ENCODE results near the gene MTCH1. TPM values are rescaled to one million over a fixed set of nuclear protein-coding genes. Genes with fewer than 3 reads are reported as not detected.
A peak's percentile ranks its signal among the peaks of the same experiment; 100 is the strongest.

Gene MTCH1
- total RNA-seq, 2 donors from 2014 or later, result 129 to 139 TPM

DNA sequence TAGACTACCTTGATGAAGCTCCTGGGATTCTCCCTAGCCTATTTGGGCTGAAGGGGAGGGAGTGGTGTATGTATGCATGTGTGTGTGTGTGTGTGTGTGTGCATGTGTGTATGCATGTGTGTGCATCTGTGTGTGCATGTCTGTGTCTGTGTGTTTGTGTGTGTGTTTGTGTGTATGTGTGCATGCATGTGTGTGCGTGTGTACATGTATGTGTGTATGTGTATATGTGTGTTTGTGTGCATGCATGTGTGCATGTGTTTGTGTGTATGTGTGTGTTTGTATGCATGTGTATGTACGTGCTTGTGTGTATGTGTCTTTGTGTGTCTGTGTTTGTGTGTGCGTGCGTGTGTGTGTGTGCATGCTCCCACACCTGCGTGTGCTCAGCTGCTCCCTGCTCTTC, 34.8 kb upstream of the MTCH1 start:
- H3K27ac Mint-ChIP-seq, result no peak overlapping the region
- no peaks in the 10 kb centered on the region for H3K36me3 Mint-ChIP-seq

DNA sequence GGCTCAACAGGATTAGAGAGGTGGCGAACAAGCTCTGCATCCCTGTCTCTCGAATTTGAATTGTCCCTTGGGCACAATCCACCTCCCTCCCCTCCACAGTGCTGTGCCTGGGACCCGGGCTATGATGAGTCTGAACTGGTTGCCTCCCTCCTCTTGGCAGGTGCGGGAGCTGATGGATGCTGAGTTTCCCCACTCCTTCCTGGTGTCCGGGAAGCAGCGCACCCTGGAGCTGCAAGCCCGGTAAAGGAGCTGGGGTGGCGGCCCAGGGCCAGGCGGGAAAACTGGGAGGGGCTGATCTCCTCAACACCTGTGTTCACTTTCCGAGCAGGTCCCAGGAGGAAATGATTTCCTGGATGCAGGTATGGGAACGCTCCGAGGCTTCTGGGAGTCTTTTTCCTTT, 34.4 kb upstream of the MTCH1 start:
- DNase-seq (ENCODE audit: low spot score in 2 of 2) (no peak), ATAC-seq (no peak)
- no peak overlapping the region for H3K27ac Mint-ChIP-seq
- no peaks in the 10 kb centered on the region for H3K9me3 Mint-ChIP-seq
- H3K36me3 Mint-ChIP-seq, result no peaks in the 10 kb centered on the region

More for the DNA sequence above, 34.8 kb upstream of the MTCH1 start:
- no peaks in the 10 kb centered on the region for H3K9me3 Mint-ChIP-seq
- DNase-seq (ENCODE audit: low spot score in 2 of 2), result no peak
- no peak for ATAC-seq

DNA sequence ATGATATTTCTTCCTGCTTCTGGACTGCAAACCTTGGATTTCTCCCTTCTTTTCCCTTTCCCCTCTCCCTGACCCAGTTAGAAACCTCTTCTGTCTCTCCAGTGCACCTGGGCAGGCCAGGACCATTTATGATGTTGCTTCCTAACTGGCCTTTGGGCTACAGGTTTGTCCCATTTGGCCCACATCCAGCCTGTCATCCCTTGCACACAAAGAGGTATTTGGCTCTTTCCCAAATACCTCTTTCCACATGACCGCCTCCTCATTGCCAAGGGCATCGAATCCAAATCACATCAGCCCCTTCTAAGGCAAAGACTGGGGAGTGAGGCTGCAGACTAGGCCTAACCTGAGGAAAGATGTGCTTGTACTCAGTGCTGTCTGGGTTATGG, 33.1 kb upstream of the MTCH1 start:
- DNase-seq (ENCODE audit: low spot score in 2 of 2), result no peak
- Mint-ChIP-seq H3K27ac (peak overlapping the region; percentile 65 to 88), H3K9me3 (no peaks in the 10 kb centered on the region), H3K36me3 (no peaks in the 10 kb centered on the region)
- no peak for ATAC-seq

DNA sequence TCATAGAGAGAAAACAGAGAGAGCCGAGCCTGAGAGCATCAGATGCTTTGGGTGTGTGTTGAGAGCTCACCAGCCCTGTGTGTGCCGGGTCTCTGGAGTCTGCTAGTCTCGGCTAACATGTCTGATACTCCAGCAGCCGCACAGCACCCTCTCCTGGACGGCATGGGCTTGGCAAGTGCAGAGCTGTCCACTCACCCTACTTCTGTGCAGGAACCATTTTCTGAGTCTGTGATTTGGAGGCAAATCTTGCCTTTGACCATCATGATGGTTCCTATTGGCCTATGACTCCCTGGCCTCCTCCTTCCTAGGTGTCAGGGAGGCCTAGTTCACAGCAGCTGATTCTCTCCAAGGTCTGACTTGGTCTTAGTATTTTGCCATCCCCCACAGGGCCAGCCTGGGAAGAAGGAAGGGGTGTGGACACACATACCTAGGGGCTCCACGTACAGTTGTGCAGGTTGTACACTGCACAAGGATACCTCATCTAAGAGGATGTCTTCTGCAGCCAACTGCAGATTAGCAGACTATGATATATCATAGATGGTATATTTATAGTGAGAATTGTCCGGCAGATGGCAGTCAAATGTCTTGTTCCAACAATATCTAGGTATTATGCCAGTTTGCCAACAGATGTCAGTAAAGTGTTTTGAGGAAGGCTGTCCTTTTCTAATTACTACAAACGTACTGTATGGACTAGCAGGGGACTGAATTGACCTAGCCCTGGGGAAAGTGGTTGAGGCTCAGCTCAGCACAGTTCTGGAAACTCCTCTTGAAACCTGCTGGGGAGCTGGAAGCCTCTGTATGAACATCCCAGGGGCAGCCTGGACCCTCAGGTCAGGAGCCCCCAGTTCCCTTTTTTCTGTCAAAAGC, 32.4 kb upstream of the MTCH1 start:
- peak overlapping the region; percentile 65 to 88 for H3K27ac Mint-ChIP-seq
- H3K36me3 Mint-ChIP-seq, result no peaks in the 10 kb centered on the region
- H3K9me3 Mint-ChIP-seq, result no peaks in the 10 kb centered on the region
- ATAC-seq, result peak; percentile 92 to 96
- DNase-seq (ENCODE audit: low spot score in 2 of 2), result peak; percentile 88 to 91

DNA sequence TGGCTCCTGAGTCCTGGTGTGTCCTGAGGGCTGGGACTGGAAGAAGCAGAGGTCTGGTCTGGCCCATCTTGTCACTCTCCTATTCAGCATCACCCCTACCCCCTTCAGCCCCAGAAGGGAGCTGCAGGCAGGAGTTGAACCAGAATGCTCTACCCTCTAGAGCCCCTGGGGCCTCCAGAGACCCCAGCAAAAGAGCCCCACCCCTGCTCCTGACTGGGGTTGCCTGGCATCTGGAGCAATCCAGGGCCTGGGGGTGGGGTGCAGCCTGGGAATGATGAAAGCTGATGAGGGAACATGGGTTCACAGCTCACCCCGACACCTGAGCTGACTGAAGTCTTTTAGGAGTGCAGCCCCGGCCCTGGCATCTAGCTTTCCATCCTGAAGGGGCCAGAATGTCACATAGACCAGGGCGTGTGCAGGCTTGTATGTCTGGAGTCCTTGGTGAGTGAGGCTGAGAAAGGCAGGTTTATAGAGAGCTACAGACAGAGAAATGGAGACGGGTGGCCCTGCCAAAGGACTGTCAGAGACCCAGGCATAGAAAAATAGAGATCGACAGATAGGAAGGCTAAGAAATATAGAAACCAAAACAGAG, 31.7 kb upstream of the MTCH1 start:
- H3K27ac Mint-ChIP-seq, result peak overlapping the region in 1 of 2 donors; percentile 65

DNA sequence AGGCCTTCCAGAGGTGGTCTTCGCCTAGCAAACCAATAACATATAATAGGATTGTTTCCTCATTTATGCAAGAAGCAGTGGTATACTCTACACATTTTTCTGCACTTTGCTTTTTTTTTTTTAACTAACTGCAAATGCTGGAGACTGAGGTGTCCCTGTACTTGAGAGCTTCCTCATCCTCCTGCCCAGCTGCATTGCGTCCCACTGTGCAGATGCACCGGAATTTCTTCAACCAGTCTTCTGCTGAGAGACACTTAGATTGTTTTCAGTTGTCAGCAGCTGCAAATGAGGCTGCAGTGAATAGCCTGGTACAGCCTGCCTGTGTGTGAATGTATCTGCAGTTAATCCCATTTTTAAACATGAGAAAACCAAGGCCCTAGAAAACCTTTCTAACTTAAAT, 31.0 kb upstream of the MTCH1 start:
- Mint-ChIP-seq H3K9me3 (no peaks in the 10 kb centered on the region), H3K27ac (peak overlapping the region; percentile 65 to 77), H3K36me3 (no peaks in the 10 kb centered on the region)
- DNase-seq (ENCODE audit: low spot score in 2 of 2), result no peak
- no peak for ATAC-seq

More for the DNA sequence above, 31.7 kb upstream of the MTCH1 start:
- Mint-ChIP-seq H3K36me3 (no peaks in the 10 kb centered on the region), H3K9me3 (no peaks in the 10 kb centered on the region)
- ATAC-seq (no peak), DNase-seq (ENCODE audit: low spot score in 2 of 2) (no peak)

DNA sequence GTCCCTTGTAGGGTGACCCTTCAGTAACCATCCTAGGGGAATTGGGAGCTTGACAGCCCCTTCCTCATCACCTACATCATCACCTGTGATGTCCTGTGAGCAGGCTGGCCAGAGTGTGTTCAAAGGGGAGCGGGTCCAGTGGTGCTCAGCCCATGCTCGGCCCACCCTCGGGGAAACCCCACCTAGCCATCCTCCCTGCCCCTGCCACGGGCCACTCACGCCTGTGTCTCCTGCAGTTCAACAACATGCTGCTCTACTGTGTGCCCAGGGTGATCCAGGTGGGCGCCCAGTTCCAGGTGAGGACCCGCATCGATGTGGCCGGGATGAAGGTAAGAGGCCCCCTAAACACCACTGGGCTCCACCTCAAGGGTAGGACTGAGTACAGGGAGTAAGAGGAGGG, 29.5 kb upstream of the MTCH1 start:
- DNase-seq (ENCODE audit: low spot score in 2 of 2) (no peak), ATAC-seq (no peak)
- no peaks in the 10 kb centered on the region for H3K9me3 Mint-ChIP-seq
- H3K36me3 Mint-ChIP-seq, result no peaks in the 10 kb centered on the region
- H3K27ac Mint-ChIP-seq, result no peak overlapping the region

DNA sequence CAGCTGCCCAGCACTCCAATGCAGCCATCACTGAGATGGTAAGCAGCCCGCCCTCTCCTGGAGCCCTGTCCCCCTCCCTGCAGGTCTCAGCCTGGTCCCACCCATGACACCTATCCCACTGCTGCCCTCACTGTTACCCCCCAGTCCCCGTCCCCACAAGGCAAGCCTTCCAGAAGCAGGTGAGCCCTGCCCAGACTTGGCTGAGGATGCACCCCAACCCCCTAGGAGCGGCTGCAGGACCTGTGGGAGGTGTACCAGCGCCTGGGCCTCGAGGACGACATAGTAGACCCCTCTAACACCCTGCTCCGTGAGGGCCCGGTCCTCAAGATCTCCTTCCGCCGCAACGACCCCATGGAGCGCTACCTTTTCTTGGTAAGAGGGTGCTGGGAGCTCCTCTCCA, 28.7 kb upstream of the MTCH1 start:
- no peak for ATAC-seq

DNA sequence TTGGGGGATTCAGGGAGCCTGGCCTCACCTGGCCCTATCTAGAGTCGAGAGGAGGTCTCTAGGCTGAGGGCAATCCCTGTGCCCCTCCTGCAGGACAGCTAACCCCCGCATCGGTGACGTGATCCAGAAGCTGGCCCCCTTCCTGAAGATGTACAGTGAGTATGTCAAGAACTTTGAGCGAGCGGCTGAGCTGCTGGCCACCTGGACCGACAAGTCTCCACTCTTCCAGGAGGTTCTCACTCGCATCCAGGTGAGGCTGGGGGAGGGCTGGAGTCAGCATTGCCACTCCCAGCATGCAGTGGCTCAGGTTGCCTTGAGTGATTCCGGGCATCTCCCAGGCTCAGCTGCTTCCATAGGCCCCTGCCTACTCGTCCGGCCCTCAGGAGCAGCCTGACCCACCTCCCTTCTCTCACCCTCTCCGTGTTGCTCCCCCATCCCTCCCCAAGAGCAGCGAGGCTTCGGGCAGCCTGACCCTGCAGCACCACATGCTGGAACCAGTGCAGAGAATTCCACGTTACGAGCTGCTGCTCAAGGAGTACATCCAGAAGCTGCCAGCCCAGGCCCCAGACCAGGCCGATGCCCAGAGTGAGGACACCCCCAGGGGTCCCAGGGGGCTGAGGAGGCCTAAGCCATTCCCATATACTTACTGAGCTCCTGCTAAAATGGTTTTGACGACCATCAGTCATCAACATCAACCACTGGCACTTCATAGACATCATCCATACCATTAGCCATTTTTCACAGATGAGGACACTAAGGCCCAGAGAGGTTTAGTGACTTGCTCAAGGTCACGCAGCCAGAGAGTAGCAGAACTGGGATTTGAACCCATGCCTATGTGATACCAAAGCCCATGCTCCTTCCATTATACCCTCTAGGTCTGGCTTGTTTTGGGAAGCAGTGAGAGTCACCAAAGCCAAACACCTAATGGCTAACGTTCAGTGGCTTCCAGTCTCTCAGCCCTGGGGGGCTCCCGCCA, 27.8 kb upstream of the MTCH1 start:
- Mint-ChIP-seq H3K27ac (no peak overlapping the region), H3K9me3 (no peaks in the 10 kb centered on the region)

More for the DNA sequence above, 28.7 kb upstream of the MTCH1 start:
- Mint-ChIP-seq H3K9me3 (no peaks in the 10 kb centered on the region), H3K27ac (no peak overlapping the region), H3K36me3 (no peaks in the 10 kb centered on the region)
- DNase-seq (ENCODE audit: low spot score in 2 of 2), result no peak

DNA sequence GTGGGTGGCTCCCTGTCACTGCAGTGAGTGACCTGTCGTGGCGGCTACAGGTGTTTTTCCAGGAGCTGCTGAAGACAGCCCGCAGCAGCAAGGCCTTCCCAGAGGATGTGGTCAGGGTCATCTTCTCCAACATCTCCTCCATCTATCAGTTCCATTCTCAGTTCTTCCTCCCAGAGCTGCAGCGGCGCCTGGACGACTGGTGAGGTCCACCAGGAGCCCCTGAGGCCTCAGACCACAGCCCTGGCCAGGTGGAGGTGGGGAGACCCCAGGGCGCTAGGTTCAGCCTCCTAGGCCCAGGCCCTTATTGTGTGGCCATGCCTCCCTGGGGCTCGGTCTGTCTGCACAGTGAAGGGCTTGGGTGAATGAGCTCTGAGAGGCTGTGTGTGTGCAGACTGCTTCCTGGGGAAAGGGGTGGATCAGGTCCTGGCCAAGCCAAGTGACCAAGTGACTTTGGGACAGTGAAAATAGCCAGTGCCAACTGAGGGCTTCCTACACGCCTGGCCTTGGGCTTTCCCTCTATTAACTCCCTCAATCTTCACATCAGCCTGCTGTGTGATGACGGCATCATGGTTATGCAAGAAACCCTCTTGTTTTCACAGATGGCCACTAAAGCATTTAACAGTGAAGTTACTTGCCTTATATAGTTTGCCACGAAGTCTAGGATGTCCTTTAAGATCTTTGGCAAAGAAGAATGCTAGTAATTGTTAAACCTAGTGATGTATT, 25.8 kb upstream of the MTCH1 start:
- ATAC-seq, result no peak
- Mint-ChIP-seq H3K36me3 (no peaks in the 10 kb centered on the region), H3K9me3 (no peaks in the 10 kb centered on the region), H3K27ac (no peak overlapping the region)
- DNase-seq (ENCODE audit: low spot score in 2 of 2), result no peak

More for the DNA sequence above, 27.8 kb upstream of the MTCH1 start:
- no peaks in the 10 kb centered on the region for H3K36me3 Mint-ChIP-seq
- DNase-seq (ENCODE audit: low spot score in 2 of 2), result no peak
- ATAC-seq, result no peak

DNA sequence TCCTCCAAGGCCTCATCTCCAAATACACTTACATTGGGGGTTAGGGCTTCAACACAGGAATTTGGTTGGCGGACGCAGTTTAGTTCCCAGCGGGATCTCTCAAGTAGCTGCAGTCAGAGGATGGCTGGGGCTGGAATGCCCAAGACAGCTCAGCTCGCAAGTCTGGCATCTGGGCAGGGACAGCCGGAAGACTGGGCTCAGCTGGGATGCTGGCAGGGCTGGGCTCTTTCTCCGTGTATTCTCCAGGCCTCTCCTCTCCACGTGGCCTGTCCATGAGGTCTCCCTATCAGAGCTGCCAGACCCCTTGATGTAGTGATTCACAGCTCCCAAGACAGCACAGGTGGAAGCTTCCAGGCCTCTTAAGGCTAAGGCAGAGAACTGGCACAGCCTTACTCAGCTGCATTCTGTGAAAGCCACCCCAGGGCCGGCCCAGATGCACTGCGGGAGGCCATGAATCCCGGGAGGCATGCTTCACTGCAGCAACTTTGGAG, 24.5 kb upstream of the MTCH1 start:
- H3K9me3 Mint-ChIP-seq, result no peaks in the 10 kb centered on the region
- ATAC-seq (no peak), DNase-seq (ENCODE audit: low spot score in 2 of 2) (no peak)
- no peak overlapping the region for H3K27ac Mint-ChIP-seq
- no peaks in the 10 kb centered on the region for H3K36me3 Mint-ChIP-seq

DNA sequence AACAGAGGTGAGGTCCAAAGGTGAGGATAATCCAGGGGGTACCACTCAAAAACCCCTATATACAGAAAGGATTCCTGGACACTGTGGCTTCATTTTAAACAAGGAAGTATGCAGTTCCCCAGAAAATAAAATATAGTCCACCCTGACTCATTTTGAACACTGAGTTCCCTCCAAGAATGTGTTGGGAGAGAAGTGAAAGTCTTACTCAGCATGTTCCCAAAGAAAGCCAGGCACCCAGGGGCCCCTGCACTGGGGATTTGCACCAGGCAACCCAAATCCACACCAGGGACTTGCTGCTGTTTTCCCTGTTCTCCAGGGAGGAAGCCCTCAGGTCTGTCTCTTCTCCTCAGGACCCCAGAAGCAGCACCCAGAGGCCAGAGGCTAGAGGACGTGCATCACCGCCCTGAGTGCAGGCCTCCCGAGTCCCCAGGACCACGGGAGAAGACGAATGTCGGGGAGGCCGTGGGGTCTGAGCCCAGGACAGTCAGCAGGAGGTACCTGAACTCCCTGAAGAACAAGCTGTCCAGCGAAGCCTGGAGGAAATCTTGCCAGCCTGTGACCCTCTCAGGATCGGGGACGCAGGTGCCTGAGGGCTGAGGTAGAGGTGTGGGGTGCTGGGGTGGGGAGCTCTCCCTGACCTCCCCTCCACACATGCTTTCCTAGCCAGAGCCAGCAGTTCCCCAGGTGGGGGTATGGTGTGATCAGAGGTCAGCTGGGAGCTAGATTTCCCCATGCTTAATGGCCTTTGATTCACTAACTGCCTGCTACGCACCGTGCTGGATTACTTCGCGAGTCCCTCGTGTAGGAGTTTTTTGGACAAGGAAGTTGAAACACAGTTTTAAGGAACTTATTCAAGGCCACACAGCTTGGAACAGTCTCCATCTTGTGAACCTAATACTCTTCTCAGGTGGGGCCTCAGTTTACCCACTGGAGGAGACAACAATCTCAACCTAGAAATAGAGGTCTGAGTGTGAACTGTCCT, 22.8 kb upstream of the MTCH1 start:
- Mint-ChIP-seq H3K9me3 (no peaks in the 10 kb centered on the region), H3K27ac (peak overlapping the region in 1 of 2 donors; percentile 44), H3K36me3 (no peaks in the 10 kb centered on the region)
- ATAC-seq, result no peak
- no peak for DNase-seq (ENCODE audit: low spot score in 2 of 2)

DNA sequence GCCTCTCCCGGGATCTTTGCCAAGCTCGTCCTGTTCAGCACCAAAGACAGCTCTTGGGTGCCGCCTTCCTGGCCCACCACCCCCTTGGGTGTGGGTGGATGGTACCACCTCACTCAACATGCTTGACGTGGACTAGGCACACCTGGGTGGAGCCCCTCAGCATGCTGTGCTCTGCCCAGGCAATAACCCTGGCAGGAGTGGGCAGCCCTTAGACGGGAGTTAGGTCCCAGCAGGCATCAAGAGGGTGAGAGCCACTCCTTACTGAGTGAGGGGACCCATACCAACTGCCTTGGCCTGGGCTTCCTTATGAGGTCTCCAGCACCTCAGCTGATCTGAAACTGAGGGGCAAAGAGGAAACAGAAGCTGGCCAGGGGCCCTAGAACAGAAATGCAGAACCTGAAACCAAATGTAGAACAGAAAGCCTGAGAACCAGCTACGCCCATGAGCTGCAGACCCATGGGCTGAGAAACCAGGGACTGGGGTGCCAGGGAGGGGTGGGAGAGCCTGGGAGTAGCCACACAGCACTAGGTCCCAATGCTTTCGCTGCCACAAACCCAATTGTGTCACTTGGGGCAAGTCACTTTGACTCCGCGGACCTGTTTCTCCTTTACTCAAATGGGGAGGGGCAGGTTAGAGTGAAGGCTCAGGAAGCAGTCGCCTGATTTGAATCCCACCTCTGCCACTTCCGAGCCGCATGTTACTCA, 21.5 kb upstream of the MTCH1 start:
- H3K9me3 Mint-ChIP-seq, result no peaks in the 10 kb centered on the region
- H3K36me3 Mint-ChIP-seq, result no peaks in the 10 kb centered on the region
- ATAC-seq, result peak in 1 of 2 donors; percentile 43
- peak overlapping the region in 1 of 2 donors; percentile 34 for H3K27ac Mint-ChIP-seq
- no peak for DNase-seq (ENCODE audit: low spot score in 2 of 2)

DNA sequence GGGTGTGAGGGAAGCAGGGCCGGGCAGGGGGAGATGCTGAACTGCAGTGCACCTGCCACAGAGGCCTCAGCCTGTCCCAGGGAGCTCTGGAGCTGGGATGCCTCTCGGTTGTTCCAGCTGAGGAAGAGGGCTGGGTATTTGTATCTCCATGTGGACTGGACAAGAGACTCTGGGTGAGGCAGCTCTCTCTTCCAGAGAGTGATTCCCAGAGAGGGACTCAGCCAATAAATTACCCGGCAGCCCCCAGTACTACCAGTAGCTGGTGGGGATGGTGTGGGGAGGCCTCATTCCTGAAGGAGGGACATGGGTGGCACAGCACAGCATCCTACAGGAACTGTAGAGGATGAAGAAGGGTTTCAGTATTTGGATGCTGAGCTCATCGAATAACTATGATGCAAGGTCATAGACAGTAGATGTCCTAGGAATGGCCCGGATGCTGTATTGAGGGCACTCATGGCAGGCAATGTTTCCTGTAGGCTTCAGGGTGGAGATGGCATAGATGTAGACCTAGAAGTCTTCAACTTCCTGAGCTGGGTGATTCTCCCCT, 20.9 kb upstream of the MTCH1 start:
- ATAC-seq (no peak), DNase-seq (ENCODE audit: low spot score in 2 of 2) (no peak)
- no peaks in the 10 kb centered on the region for H3K36me3 Mint-ChIP-seq
- no peaks in the 10 kb centered on the region for H3K9me3 Mint-ChIP-seq
- peak overlapping the region in 1 of 2 donors; percentile 34 for H3K27ac Mint-ChIP-seq
